ENCODE results near the gene KIFC3. TPM values are rescaled to one million over a fixed set of nuclear protein-coding genes. Genes with fewer than 3 reads are reported as not detected.
"Not testable (repeated sequence)": the region's sequence is repeated elsewhere in the genome, so short reads cannot be mapped to it uniquely, and the experiment has no call there.

The KIFC3 gene
- total RNA-seq, 1 experiment from 2014 or later: 11.8 TPM

DNA sequence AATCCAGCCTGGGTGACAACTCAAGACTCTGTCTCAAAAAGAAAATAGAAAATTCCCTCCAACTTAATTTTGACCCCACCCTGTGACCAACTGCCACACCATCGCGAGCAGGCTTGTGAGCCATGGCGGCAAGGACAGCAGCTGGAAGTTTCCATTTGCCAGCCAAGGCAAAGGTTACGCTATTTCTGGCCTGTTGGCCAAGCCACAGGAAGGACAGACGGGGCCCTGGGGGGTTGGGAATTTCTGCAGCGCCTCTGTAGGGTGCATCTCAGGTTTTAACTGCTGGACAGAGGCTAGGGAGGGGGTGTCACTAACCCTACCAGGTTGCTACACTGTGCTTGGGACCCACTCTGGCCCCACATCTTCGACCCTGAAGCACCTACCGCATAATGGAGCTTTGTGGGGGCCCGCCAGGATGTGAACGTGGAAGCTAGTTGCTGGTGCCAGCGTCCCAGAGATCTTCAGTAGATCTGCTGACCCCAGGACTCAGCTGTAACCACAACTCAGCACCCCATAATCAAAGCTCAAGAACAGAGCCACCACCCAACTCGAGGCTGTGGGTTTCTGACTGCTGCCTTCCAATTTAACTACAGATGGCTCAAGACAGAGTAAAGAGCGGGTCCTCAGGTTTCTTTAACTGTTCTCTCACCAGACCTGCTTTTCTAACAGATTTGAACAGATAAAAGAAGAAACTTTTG is 10.9 kb downstream of the KIFC3 start:
- DNase-seq: peak; percentile 22 to 31
- Histone ChIP-seq H3K4me3 (no peak overlapping the region), H3K27me3 (no peaks in the 10 kb centered on the region), H3K27ac (no peak overlapping the region), H3K36me3 (0 out of 2 replicates have a peak, but pooled peaks cover 3% of the 10 kb centered on the region), H3K9me3 (replicated peaks) (no peaks in the 10 kb centered on the region), H3K4me1 (peaks cover 11% of the 10 kb centered on the region)

DNA sequence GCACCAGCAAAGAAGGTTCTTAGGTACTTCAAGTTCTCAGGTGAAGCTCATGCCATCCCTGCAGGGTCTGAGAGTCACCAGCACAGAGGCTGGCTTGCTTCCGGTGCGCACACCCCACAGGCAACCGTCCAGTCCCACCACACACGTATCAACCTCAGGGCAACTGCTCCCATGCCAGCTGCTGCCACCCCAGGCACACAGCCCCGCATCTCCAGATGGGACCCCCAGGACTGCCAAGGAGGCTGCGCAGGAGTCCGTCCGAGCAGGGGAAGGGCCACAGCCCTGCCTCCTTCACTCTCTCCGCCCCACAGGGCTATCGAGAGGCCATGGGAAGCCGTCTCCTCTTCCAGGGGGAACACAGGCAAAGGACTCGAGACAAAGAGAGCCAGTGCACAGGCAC is 13.3 kb downstream of the KIFC3 start:
- Histone ChIP-seq H3K27ac (no peak overlapping the region), H3K4me1 (peaks cover 11% of the 10 kb centered on the region), H3K36me3 (0 out of 2 replicates have a peak, but pooled peaks cover 3% of the 10 kb centered on the region), H3K9me3 (replicated peaks) (no peaks in the 10 kb centered on the region), H3K4me3 (no peak overlapping the region), H3K27me3 (no peaks in the 10 kb centered on the region)
- no peak for DNase-seq

DNA sequence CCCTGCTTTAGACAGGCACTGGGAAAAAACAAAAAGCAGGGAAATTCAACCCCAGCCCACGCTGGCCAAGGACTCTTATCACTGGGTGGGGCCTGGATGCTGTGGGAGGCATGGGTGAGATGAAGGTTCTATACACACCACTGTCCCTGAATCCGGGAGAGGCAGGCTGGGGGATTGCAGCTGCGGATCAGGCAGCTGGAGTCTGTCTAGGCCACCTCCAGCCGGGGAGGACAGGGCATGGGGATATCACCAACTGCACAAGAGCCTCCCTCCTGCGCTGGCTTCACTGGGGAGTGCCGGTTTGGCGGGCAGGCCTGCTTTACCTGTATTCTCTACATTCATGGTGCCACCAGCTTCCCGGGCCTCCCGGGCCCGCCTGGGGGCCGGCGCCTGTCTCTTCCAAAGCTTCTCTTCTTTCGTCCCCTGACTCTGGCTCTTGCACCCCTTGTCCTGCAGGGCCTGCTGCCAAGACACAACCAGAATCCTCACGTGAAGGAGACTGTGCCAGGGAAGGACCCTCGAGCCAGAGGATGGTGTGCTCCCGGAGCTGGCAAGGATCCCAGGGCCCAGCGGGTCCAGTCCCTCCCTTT is 13.9 kb downstream of the KIFC3 start:
- H3K36me3 ChIP-seq: no peaks in the 10 kb centered on the region
- no peak overlapping the region for H3K27ac ChIP-seq
- peaks cover 11% of the 10 kb centered on the region for H3K4me1 ChIP-seq
- H3K4me3 ChIP-seq: no peak overlapping the region
- no peaks in the 10 kb centered on the region for H3K27me3 ChIP-seq
- DNase-seq: no peak
- H3K9me3 ChIP-seq (replicated peaks): no peaks in the 10 kb centered on the region

DNA sequence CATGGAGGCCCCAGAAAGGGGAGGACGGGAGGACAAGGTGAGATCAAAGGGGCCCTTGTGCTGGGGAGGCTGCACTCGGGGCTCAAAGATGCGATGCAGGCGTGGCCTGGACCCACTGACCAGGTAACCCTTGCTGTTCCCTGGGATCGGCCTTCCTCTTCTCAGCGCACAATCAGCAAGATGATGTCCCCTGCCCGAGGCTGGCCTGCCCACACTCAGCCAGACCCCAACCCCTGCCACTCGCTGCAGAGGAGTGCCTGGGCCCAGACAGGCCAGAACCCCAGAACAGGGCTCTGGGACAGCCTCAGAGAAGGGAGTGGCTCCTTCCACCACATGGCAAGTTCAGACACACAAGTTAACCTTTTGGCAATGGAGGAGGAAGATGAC is 14.8 kb downstream of the KIFC3 start:
- Histone ChIP-seq H3K9me3 (replicated peaks) (no peaks in the 10 kb centered on the region), H3K27ac (no peak overlapping the region), H3K27me3 (no peaks in the 10 kb centered on the region), H3K4me3 (no peak overlapping the region), H3K36me3 (no peaks in the 10 kb centered on the region), H3K4me1 (peaks cover 11% of the 10 kb centered on the region)
- DNase-seq: no peak

DNA sequence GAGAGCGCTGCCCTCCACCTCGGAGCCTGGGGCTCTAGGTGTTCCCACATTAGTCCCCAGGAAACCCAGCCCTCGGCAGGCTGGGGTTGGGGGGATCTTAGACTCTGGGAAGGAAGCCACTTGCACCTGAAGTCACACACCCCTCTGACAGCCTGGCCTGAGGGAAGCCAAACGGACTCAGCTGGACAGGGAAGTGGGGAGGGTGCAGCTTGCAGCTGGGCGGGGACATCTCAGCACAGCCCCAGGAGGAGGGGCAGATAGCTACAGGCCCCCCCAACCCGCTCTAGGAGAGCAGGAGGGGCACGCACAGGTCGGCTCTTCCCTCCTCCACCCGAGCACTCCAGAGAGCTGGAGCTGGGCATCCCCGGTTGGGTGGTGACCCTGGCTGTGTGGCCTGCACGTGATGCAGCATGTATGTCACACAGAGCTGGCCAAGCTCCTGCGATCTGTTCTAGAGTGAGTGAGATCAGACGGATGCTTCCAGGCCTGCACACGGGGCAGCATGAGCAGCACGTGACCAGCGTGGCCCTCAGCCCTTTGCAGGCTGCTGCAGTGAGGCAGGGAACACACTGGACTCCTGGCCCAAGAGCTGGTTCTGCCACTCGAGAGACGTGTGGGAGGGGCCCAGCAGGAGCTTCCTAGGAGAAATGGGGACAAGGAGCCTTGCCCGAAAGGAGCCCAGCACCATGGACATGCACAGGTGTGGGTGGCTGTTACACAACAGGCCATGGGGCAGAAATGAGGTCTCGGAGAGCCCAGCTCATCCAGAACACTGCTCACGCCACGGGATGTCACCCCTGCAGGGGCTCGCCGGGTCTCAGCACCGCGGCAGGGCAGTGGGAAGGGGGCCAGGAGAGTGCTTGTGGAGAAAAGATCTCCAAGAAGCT is 15.4 kb downstream of the KIFC3 start:
- H3K36me3 ChIP-seq: no peaks in the 10 kb centered on the region
- no peak overlapping the region for H3K27ac ChIP-seq
- H3K4me1 ChIP-seq: peaks cover 11% of the 10 kb centered on the region
- DNase-seq: no peak
- H3K27me3 ChIP-seq: no peaks in the 10 kb centered on the region
- H3K4me3 ChIP-seq: no peak overlapping the region
- H3K9me3 ChIP-seq (replicated peaks): no peaks in the 10 kb centered on the region

DNA sequence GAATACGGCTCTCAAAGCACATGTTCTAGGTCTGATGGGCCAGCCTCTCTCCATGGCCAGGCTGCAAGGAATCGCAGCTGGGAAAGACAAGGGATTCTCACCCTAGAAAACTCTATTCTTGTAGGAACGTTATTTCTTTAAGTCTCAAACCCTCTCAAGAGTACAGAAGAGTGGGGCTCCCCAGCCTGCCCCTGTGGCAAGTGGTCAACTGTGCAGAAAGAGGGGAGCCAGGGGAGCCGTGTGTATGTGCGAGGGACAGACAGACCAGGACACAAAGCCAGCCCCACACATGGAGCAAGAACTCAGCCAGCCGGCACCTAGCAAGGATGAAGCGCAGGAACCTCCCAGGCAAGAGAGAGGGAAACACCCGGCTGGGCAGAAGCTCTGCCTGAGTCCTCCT is 16.4 kb downstream of the KIFC3 start:
- H3K9me3 ChIP-seq (replicated peaks): no peaks in the 10 kb centered on the region
- H3K4me1 ChIP-seq: peaks cover 2% of the 10 kb centered on the region; the same call in 1 of the 2 replicates
- no peaks in the 10 kb centered on the region for H3K27me3 ChIP-seq
- no peak for DNase-seq
- no peak overlapping the region for H3K27ac ChIP-seq
- no peaks in the 10 kb centered on the region for H3K36me3 ChIP-seq
- no peak overlapping the region for H3K4me3 ChIP-seq

DNA sequence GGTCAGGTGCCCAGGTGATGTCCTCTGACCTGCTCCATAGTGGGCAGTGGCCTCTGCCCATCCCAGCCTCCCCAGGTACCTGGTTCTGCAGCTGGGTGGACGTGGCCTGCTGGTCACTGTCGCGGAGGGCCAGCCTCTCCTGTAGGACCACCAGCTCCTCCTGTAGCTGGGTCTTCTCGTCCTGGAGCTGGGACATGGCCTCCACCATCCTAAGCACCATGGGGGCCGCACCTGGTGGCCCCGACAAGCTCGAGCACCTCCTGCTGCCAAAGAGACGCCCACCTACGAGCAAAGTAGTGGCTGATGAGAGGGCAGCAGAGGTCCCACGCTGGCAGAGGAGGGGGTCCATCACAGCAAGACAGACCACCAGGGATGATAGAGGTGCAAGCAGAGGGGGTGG is 16.9 kb downstream of the KIFC3 start:
- Histone ChIP-seq H3K27me3 (no peaks in the 10 kb centered on the region), H3K36me3 (no peaks in the 10 kb centered on the region)

GRCh38 chr16:57784334-57784733 is 18.0 kb downstream of the KIFC3 start:
- Histone ChIP-seq H3K27ac (no peak overlapping the region), H3K9me3 (replicated peaks) (no peaks in the 10 kb centered on the region)

More for the DNA sequence above, 16.9 kb downstream of the KIFC3 start:
- H3K4me1 ChIP-seq: no peaks in the 10 kb centered on the region
- no peak overlapping the region for H3K4me3 ChIP-seq
- no peak overlapping the region for H3K27ac ChIP-seq
- DNase-seq: no peak
- no peaks in the 10 kb centered on the region for H3K9me3 ChIP-seq (replicated peaks)

DNA sequence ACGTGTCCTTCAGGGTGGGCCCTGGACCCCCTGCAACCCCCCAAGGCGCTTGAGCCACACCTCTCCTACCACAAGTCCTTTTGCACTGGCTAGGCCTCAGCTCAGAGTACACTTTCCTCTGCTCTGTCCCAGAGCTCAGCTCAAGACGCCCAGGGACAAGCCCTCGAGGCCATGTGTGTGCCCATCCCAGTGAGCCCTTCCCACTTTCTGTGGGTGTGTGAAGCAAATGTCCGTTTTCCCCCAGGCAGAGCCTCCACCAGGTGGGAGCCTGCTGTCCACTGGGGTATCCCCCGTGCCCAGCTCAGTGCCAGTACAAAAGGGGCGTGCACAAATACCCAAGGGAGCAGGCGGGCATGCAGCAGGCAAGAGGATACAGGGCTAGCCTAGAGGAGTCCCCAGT is 18.4 kb downstream of the KIFC3 start:
- no peak for DNase-seq
- Histone ChIP-seq H3K27me3 (no peaks in the 10 kb centered on the region), H3K4me3 (no peak overlapping the region), H3K4me1 (no peaks in the 10 kb centered on the region), H3K27ac (no peak overlapping the region), H3K9me3 (replicated peaks) (no peaks in the 10 kb centered on the region), H3K36me3 (no peaks in the 10 kb centered on the region)

More at GRCh38 chr16:57784334-57784733, 18.0 kb downstream of the KIFC3 start:
- no peaks in the 10 kb centered on the region for H3K4me1 ChIP-seq
- no peak overlapping the region for H3K4me3 ChIP-seq
- DNase-seq: no peak
- no peaks in the 10 kb centered on the region for H3K36me3 ChIP-seq
- H3K27me3 ChIP-seq: no peaks in the 10 kb centered on the region

- Histone ChIP-seq H3K4me1 (no peaks in the 10 kb centered on the region), H3K27me3 (no peaks in the 10 kb centered on the region), H3K27ac (no peak overlapping the region), H3K9me3 (replicated peaks) (no peaks in the 10 kb centered on the region), H3K36me3 (no peaks in the 10 kb centered on the region), H3K4me3 (no peak overlapping the region)
- no peak for DNase-seq
Observed at GRCh38 chr16:57783116-57783515, 19.2 kb downstream of the KIFC3 start.

DNA sequence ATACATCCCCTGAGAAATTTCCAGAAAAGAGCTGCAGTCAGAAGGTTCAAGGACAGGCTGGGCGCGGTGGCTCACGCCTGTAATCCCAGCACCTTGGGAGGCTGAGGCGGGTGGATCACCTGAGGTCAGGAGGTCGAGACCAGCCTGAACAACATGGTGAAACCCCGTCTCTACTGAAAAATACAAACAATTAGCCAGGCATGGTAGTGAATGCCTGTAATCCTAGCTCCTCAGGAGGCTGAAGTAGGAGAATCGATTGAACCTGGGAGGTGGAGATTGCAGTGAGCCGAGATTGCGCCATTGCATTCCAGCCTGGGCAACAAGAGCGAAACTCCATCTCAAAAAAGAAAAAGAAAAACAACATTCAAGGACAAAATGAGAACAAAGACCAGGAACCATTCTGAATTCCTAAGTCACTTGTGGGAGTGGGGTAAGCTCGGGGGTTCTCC is 19.7 kb downstream of the KIFC3 start:
- H3K9me3 ChIP-seq (replicated peaks); H3K27me3 ChIP-seq; H3K4me3 ChIP-seq; H3K27ac ChIP-seq; DNase-seq; H3K4me1 ChIP-seq; H3K36me3 ChIP-seq: not testable (repeated sequence)

GRCh38 chr16:57781741-57782606 is 20.3 kb downstream of the KIFC3 start:
- no peak for DNase-seq
- Histone ChIP-seq H3K36me3 (no peaks in the 10 kb centered on the region), H3K4me3 (no peak overlapping the region), H3K27me3 (no peaks in the 10 kb centered on the region), H3K9me3 (replicated peaks) (no peaks in the 10 kb centered on the region), H3K27ac (no peak overlapping the region), H3K4me1 (no peaks in the 10 kb centered on the region)

DNA sequence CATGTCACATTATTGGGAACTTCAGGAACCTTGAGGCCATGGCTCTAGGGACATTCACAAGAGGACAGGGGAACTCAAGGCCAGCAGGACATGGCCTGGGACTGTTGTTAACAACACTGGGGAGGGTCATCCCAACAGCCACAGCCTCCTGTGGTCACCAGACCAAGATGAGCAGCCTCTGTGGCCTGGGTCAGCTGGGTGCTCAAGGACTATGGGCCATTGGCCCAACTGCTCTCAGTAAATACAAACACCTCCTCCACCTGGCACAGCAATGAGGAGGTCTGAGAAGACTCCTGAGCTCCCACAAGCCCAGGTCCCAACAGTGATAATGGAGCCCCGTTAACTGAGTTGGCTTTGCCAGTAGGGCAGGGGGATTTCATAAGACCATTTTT is 20.9 kb downstream of the KIFC3 start:
- DNase-seq: no peak
- H3K4me3 ChIP-seq: no peak overlapping the region
- no peaks in the 10 kb centered on the region for H3K9me3 ChIP-seq (replicated peaks)
- H3K27ac ChIP-seq: no peak overlapping the region
- H3K36me3 ChIP-seq: no peaks in the 10 kb centered on the region
- H3K4me1 ChIP-seq: no peaks in the 10 kb centered on the region
- no peaks in the 10 kb centered on the region for H3K27me3 ChIP-seq

DNA sequence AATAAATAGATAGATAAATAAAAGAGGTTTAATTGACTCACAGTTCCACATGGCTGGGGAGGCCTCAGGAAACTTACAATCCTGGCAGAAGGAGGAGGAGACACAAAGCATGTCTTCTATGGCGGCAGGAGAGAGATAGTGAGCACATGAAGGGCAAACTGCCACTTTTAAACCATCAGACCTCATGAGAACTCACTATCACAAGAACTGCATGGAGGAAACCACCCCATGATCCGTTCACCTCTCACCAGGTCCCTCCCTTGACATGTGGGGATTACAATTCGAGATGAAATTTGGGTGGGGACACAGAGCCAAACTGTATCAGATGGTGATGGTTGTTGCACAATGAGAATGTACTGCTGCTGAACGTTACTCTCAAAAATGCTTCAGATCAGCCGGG is 22.5 kb downstream of the KIFC3 start:
- not testable (repeated sequence) for H3K27me3 ChIP-seq; H3K27ac ChIP-seq; DNase-seq; H3K9me3 ChIP-seq (replicated peaks); H3K4me3 ChIP-seq; H3K4me1 ChIP-seq; H3K36me3 ChIP-seq
